IPS-20b (cell line): ENCODE results near the gene PLCH2.
A peak's percentile ranks its signal among the peaks of the same experiment; 100 is the strongest.

Source experiments
- H3K27ac ChIP-seq: one replicate; pipeline ENCODE4 v1.5.1; 2013; ENCODE audit warnings: low read length
- H3K27me3 ChIP-seq: 2 replicates; pipeline ENCODE4 v1.6.1; 2013; ENCODE audit warnings: mild to moderate bottlenecking, low read length, inconsistent platforms; ENCODE audit not compliant: insufficient read depth
- H3K36me3 ChIP-seq: 2 replicates; pipeline ENCODE4 v1.6.1; 2013; ENCODE audit warnings: low read depth, mild to moderate bottlenecking, inconsistent platforms, low read length, moderate library complexity; ENCODE audit not compliant: insufficient read depth
- H3K4me1 ChIP-seq: 2 replicates; pipeline ENCODE4 v1.6.1; 2013; ENCODE audit warnings: mild to moderate bottlenecking, control low read depth, inconsistent platforms, low read length, moderate library complexity; ENCODE audit not compliant: insufficient read depth
- H3K4me3 ChIP-seq: 2 replicates; pipeline ENCODE4 v1.5.1; 2013; ENCODE audit warnings: mild to moderate bottlenecking, low read length, inconsistent platforms
- H3K9ac ChIP-seq: 2 replicates; pipeline ENCODE4 v1.6.1; 2013; ENCODE audit warnings: low read depth, mild to moderate bottlenecking, inconsistent platforms, low read length, moderate library complexity
- H3K9me3 ChIP-seq: 2 replicates; pipeline ENCODE4 v1.6.1; 2013; ENCODE audit warnings: mild to moderate bottlenecking, low read depth, low read length, inconsistent platforms; ENCODE audit not compliant: insufficient read depth

The PLCH2 gene

DNA sequence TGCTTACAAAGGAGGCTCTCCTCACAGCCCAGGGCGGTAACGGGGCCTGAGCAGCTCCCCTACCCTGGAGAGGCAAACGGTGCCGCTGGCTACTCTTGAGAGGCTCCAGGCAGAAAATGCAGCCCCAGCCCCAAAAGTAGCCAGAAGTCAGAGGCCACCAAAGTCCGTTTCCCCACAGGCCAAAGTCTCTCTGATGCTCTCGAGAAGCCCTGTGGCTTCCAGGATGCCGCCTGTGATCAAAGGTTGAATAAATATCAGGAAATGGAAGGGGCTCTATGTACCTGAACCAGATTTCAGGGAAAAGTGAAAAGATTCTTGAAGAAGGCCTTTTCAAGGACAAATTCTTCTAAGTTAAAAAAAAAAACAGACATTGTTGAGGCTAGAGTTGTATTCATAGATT is 46.1 kb downstream of the PLCH2 start:
- H3K4me1 ChIP-seq, result peaks cover 7% of the 10 kb centered on the region; the same call in 1 of the 2 replicates
- H3K4me3 ChIP-seq, result no peak overlapping the region
- peaks cover 50% of the 10 kb centered on the region for H3K36me3 ChIP-seq
- H3K9ac ChIP-seq, result no peak overlapping the region
- H3K9me3 ChIP-seq, result no peaks in the 10 kb centered on the region
- H3K27me3 ChIP-seq, result peaks cover 6% of the 10 kb centered on the region
- H3K27ac ChIP-seq, result no peak overlapping the region

GRCh38 chr1:2523191-2523890 is 47.3 kb downstream of the PLCH2 start:
- Histone ChIP-seq H3K27me3 (peaks cover 18% of the 10 kb centered on the region), H3K36me3 (peaks cover 39% of the 10 kb centered on the region), H3K9ac (no peak overlapping the region), H3K9me3 (no peaks in the 10 kb centered on the region), H3K4me1 (peaks cover 7% of the 10 kb centered on the region; the same call in 1 of the 2 replicates), H3K27ac (no peak overlapping the region), H3K4me3 (no peak overlapping the region)

- peaks cover 11% of the 10 kb centered on the region; the same call in 1 of the 2 replicates for H3K4me1 ChIP-seq
- H3K9me3 ChIP-seq, result no peaks in the 10 kb centered on the region
- no peak overlapping the region for H3K27ac ChIP-seq
- H3K36me3 ChIP-seq, result peaks cover 32% of the 10 kb centered on the region
- peaks cover 25% of the 10 kb centered on the region for H3K27me3 ChIP-seq
- H3K9ac ChIP-seq, result no peak overlapping the region
- no peak overlapping the region for H3K4me3 ChIP-seq
Observed at GRCh38 chr1:2523891-2524609, 48.0 kb downstream of the PLCH2 start.

- Histone ChIP-seq H3K27me3 (peaks cover 36% of the 10 kb centered on the region), H3K27ac (no peak overlapping the region), H3K36me3 (peaks cover 18% of the 10 kb centered on the region), H3K9ac (peak overlapping the region; percentile 83; the same call in 1 of the 2 replicates), H3K9me3 (no peaks in the 10 kb centered on the region), H3K4me1 (peaks cover 11% of the 10 kb centered on the region; the same call in 1 of the 2 replicates), H3K4me3 (peak overlapping the region; percentile 92)
Observed at GRCh38 chr1:2525572-2525919, 49.5 kb downstream of the PLCH2 start.

GRCh38 chr1:2525920-2526823 is 50.1 kb downstream of the PLCH2 start, which contains the start of gene PANK4:
Gene PANK4 (minus strand): TSS chr1:2526596. CDS start chr1:2526587, 9 bp downstream.
- H3K27ac ChIP-seq, result no peak within 1 kb of the TSS
- H3K4me1 ChIP-seq, result peaks cover 11% of the 10 kb centered on the region; the same call in 1 of the 2 replicates

GRCh38 chr1:2526824-2527555 is 50.9 kb downstream of the PLCH2 start:
- Histone ChIP-seq H3K9ac (no peak overlapping the region), H3K9me3 (no peaks in the 10 kb centered on the region), H3K4me3 (peak overlapping the region; percentile 48), H3K27ac (no peak overlapping the region), H3K36me3 (peaks cover 7% of the 10 kb centered on the region; the same call in 1 of the 2 replicates), H3K27me3 (peaks cover 51% of the 10 kb centered on the region), H3K4me1 (peaks cover 11% of the 10 kb centered on the region; the same call in 1 of the 2 replicates)

More at GRCh38 chr1:2525920-2526823, 50.1 kb downstream of the PLCH2 start, which contains the start of gene PANK4:
- H3K27me3 ChIP-seq, result peaks cover 43% of the 10 kb centered on the region
- H3K4me3 ChIP-seq, result peak within 1 kb of the TSS; percentile 92
- no peaks in the 10 kb centered on the region for H3K9me3 ChIP-seq
- peak within 1 kb of the TSS; percentile 83; the same call in 1 of the 2 replicates for H3K9ac ChIP-seq
- peaks cover 12% of the 10 kb centered on the region for H3K36me3 ChIP-seq

DNA sequence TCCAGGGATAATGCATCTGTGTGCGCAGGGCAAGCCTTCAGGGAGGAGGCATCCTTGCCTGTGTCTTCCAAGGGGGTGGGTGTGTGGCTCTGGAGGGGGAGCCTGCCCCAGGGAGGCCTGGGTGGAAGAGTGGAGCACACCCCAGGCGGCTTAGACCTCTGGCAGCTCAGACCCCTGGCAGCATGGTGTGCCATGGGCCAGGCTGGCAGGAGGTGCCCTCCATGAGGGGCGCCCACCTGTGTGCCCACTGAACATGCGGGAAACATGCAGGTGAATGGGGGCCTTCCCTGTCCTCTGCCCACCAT is 51.4 kb downstream of the PLCH2 start:
- Histone ChIP-seq H3K36me3 (peaks cover 6% of the 10 kb centered on the region; the same call in 1 of the 2 replicates), H3K9ac (no peak overlapping the region), H3K9me3 (no peaks in the 10 kb centered on the region), H3K27me3 (peaks cover 56% of the 10 kb centered on the region), H3K4me3 (no peak overlapping the region), H3K27ac (no peak overlapping the region), H3K4me1 (peaks cover 11% of the 10 kb centered on the region; the same call in 1 of the 2 replicates)

DNA sequence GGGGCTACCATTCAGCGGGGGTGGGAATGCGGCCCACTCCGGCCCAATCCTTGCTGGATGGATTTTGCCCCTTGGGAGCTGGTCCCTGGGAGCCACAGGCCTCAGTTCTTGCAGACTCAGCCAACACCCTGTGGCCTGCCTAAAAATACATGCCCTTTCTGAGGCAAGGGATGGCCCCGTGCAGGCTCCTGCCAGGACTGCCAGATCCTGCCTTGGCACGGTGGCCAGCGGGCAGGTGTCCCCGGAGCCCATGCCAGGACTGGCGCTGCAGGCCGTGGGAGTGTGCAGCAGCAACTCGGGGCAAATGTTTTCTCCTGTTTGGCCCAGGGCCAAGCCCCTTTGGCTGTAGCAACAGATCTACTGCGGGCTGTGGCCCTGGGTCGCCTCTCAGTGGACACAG is 51.9 kb downstream of the PLCH2 start:
- Histone ChIP-seq H3K4me1 (peaks cover 11% of the 10 kb centered on the region; the same call in 1 of the 2 replicates), H3K27ac (no peak overlapping the region), H3K4me3 (no peak overlapping the region), H3K9ac (no peak overlapping the region), H3K27me3 (peaks cover 61% of the 10 kb centered on the region), H3K36me3 (peaks cover 1% of the 10 kb centered on the region; the same call in 1 of the 2 replicates), H3K9me3 (no peaks in the 10 kb centered on the region)

GRCh38 chr1:2528611-2528965 is 52.5 kb downstream of the PLCH2 start:
- no peaks in the 10 kb centered on the region for H3K9me3 ChIP-seq
- no peak overlapping the region for H3K27ac ChIP-seq
- peaks cover 11% of the 10 kb centered on the region; the same call in 1 of the 2 replicates for H3K4me1 ChIP-seq
- no peaks in the 10 kb centered on the region for H3K36me3 ChIP-seq
- H3K9ac ChIP-seq, result no peak overlapping the region
- H3K27me3 ChIP-seq, result peaks cover 67% of the 10 kb centered on the region
- peak overlapping the region; percentile 39; the same call in 1 of the 2 replicates for H3K4me3 ChIP-seq

DNA sequence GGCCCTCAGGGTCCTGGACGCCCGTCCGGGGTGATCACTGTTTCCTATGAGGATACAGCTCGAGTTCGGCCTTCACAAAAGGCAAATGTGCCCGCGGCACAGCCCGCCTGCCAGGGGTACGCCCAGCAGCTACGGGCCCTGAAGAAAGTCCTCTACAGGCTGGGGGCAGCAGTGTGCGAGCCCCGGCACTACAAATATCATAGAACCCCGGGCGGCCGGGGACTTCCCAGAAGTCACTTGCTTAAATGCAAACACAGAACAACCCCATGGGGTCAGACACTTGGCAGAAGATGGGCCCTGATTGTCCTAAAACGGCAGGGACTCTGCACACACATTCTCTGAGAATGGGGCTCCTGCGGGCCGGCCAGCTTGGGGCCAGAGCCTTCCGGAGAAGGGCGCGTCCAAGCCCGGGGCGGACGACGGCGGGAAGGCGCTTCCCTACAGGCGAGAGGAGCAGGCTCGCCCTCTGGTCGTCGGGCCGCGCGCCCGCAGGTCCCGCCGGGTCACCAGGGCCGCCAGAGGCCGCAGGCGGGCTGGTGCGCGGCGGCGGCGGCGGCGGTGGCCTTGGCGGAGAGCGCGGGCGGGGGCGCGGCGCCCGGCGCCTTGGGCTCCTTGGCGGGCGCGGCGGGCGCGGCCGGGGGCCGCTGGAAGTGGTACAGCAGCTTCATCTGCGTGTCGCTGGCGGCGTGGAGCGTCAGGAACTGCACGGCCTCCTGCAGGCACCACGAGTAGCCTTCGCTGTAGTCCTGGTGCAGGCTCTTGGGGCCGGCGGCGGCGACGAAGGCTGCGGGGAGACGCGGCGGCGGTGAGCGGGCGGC is 53.1 kb downstream of the PLCH2 start:
- H3K9ac ChIP-seq, result no peak overlapping the region
- no peaks in the 10 kb centered on the region for H3K9me3 ChIP-seq
- no peak overlapping the region for H3K27ac ChIP-seq
- H3K4me3 ChIP-seq, result peak overlapping the region; percentile 39; the same call in 1 of the 2 replicates
- no peaks in the 10 kb centered on the region for H3K36me3 ChIP-seq
- H3K4me1 ChIP-seq, result peaks cover 8% of the 10 kb centered on the region; the same call in 1 of the 2 replicates
- H3K27me3 ChIP-seq, result peaks cover 73% of the 10 kb centered on the region
